H9 (cell line): ENCODE measurements around the gene IFNW1. TPM values are rescaled to one million over a fixed set of nuclear protein-coding genes. Genes with fewer than 3 reads are reported as not detected.

Source experiments
- DNase-seq: peaks from one replicate; pipeline ENCODE4 v3.0.0-alpha.2; 2017
- H2AFZ ChIP-seq: one replicate; pipeline ENCODE4 v1.6.1; 2013; ENCODE audit warnings: mild to moderate bottlenecking, low read length, control low read depth, moderate library complexity
- H2AK5ac ChIP-seq: 2 replicates; pipeline ENCODE4 v1.6.1; 2013; ENCODE audit warnings: low read length, control low read depth, mixed read lengths; ENCODE audit not compliant: insufficient read length
- H2BK120ac ChIP-seq: one replicate; pipeline ENCODE4 v1.6.1; 2013; ENCODE audit warnings: low read depth, mild to moderate bottlenecking, low read length, control low read depth, inconsistent platforms; ENCODE audit not compliant: poor library complexity, severe bottlenecking
- H2BK12ac ChIP-seq: 2 replicates; pipeline ENCODE4 v1.6.1; 2013; ENCODE audit warnings: low read length, control low read depth, mixed read lengths, low read depth; ENCODE audit not compliant: insufficient read length
- H2BK15ac ChIP-seq: 2 replicates; pipeline ENCODE4 v1.6.1; 2013; ENCODE audit warnings: low read depth, low read length, control low read depth
- H2BK20ac ChIP-seq: one replicate; pipeline ENCODE4 v1.6.1; 2013; ENCODE audit warnings: low read depth, mild to moderate bottlenecking, low read length, control low read depth, inconsistent platforms; ENCODE audit not compliant: poor library complexity, severe bottlenecking
- H2BK5ac ChIP-seq: 2 replicates; pipeline ENCODE4 v1.6.1; 2013; ENCODE audit warnings: low read length, control low read depth, mixed read lengths; ENCODE audit not compliant: insufficient read length
- H3K14ac ChIP-seq: 2 replicates; pipeline ENCODE4 v1.6.1; 2013; ENCODE audit warnings: low read length, control low read depth; ENCODE audit not compliant: insufficient read depth
- H3K18ac ChIP-seq: 2 replicates; pipeline ENCODE4 v1.6.1; 2013; ENCODE audit warnings: low read depth, mild to moderate bottlenecking, mixed read lengths, low read length, control low read depth; ENCODE audit not compliant: insufficient read length
- H3K23ac ChIP-seq: 2 replicates; pipeline ENCODE4 v1.6.1; 2013; ENCODE audit warnings: low read length, control low read depth, mixed read lengths, low read depth; ENCODE audit not compliant: insufficient read length
- H3K23me2 ChIP-seq: 2 replicates; pipeline ENCODE4 v1.6.1; 2013; ENCODE audit warnings: low read depth, mild to moderate bottlenecking, mixed read lengths, low read length, control low read depth; ENCODE audit not compliant: insufficient read length, poor library complexity, severe bottlenecking
- H3K27ac ChIP-seq: 2 replicates; pipeline ENCODE4 v1.5.1; 2013; ENCODE audit warnings: low read length, control low read depth, mixed read lengths, low read depth; ENCODE audit not compliant: insufficient read length
- H3K27me3 ChIP-seq: 2 replicates; pipeline ENCODE4 v1.6.1; 2013; ENCODE audit warnings: low read length, control low read depth, inconsistent platforms; ENCODE audit not compliant: insufficient read depth
- H3K4ac ChIP-seq: 2 replicates; pipeline ENCODE4 v1.6.1; 2013; ENCODE audit warnings: low read depth, mild to moderate bottlenecking, control low read depth, inconsistent platforms, low read length, moderate library complexity
- H3K4me1 ChIP-seq: 2 replicates; pipeline ENCODE4 v1.6.1; 2013; ENCODE audit warnings: low read length, control low read depth, inconsistent platforms; ENCODE audit not compliant: insufficient read depth
- H3K4me2 ChIP-seq: 2 replicates; pipeline ENCODE4 v1.6.1; 2013; ENCODE audit warnings: low read length, control low read depth, mixed read lengths; ENCODE audit not compliant: insufficient read length, insufficient read depth
- H3K56ac ChIP-seq: 2 replicates; pipeline ENCODE4 v1.6.1; 2013; ENCODE audit warnings: low read depth, mild to moderate bottlenecking, mixed read lengths, low read length, control low read depth; ENCODE audit not compliant: insufficient read length
- H3K79me1 ChIP-seq: 2 replicates; pipeline ENCODE4 v1.6.1; 2013; ENCODE audit warnings: low read depth, mild to moderate bottlenecking, moderate library complexity, low read length, control low read depth, inconsistent platforms; ENCODE audit not compliant: insufficient read depth, poor library complexity, severe bottlenecking
- H3K79me2 ChIP-seq: 2 replicates; pipeline ENCODE4 v1.6.1; 2013; ENCODE audit warnings: low read length, control low read depth, inconsistent platforms; ENCODE audit not compliant: insufficient read depth
- H3K9ac ChIP-seq: 2 replicates; pipeline ENCODE4 v1.6.1; 2013; ENCODE audit warnings: low read length, control low read depth, mixed read lengths; ENCODE audit not compliant: insufficient read length; ENCODE audit errors: extremely low read depth
- H3K9me3 ChIP-seq: one replicate; pipeline ENCODE4 v1.6.1; 2013; ENCODE audit warnings: low read depth, low read length, inconsistent platforms; ENCODE audit not compliant: control insufficient read depth
- H3T11ph ChIP-seq: one replicate; pipeline ENCODE4 v1.6.1; 2013; ENCODE audit warnings: mild to moderate bottlenecking, low read length, control low read depth, inconsistent platforms
- H4K20me1 ChIP-seq: one replicate; pipeline ENCODE4 v1.6.1; 2013; ENCODE audit not compliant: control insufficient read depth, insufficient read length, insufficient read depth
- H4K5ac ChIP-seq: 2 replicates; pipeline ENCODE4 v1.6.1; 2013; ENCODE audit warnings: low read depth, mild to moderate bottlenecking, mixed read lengths, low read length, control low read depth; ENCODE audit not compliant: insufficient read length
- H4K8ac ChIP-seq: replicated peaks from 2 replicates; pipeline ENCODE4 v1.6.1; 2013; ENCODE audit warnings: low read length, control low read depth, mixed read lengths, low read depth; ENCODE audit not compliant: insufficient read length
- H4K91ac ChIP-seq: 2 replicates; pipeline ENCODE4 v1.6.1; 2013; ENCODE audit warnings: low read depth, mild to moderate bottlenecking, moderate library complexity, mixed read lengths, low read length, control low read depth; ENCODE audit not compliant: insufficient read length
- H3K27ac Mint-ChIP-seq, 3 experiments: 2 replicates in 2 of 3; 3 replicates in 1 of 3; pipeline ENCODE4 v1.8.0; 2020 to 2021; ENCODE audit warnings: mixed read lengths in 3 of 3, mild to moderate bottlenecking in 1 of 3, moderate library complexity in 1 of 3
- H3K27me3 Mint-ChIP-seq: 2 replicates; pipeline ENCODE4 v1.8.0; 2021; ENCODE audit warnings: low read depth, mild to moderate bottlenecking, moderate library complexity, mixed read lengths
- H3K36me3 Mint-ChIP-seq, 3 experiments: 2 replicates in 2 of 3; 3 replicates in 1 of 3; pipeline ENCODE4 v1.8.0; 2020 to 2021; ENCODE audit warnings: low read depth in 3 of 3, mixed read lengths in 3 of 3; ENCODE audit not compliant: insufficient read depth in 1 of 3
- H3K4me1 Mint-ChIP-seq, 2 experiments: 2 replicates each; pipeline ENCODE4 v1.8.0; 2020; ENCODE audit warnings: mixed read lengths in 2 of 2
- H3K4me3 Mint-ChIP-seq, 2 experiments: 2 replicates in 1 of 2; 3 replicates in 1 of 2; pipeline ENCODE4 v1.8.0; 2020 to 2021; ENCODE audit warnings: mild to moderate bottlenecking in 2 of 2, mixed read lengths in 2 of 2, moderate library complexity in 1 of 2
- H3K9me3 Mint-ChIP-seq, 2 experiments: 2 replicates in 1 of 2; 3 replicates in 1 of 2; pipeline ENCODE4 v1.8.0; 2020; ENCODE audit warnings: mild to moderate bottlenecking in 2 of 2, mixed read lengths in 2 of 2, moderate library complexity in 1 of 2
- WGBS: extraction: QIAGEN DNeasy Blood & Tissue Kit; methylation state at CpG from one replicate; pipeline ENCODE4 v1.1.7; 2013; ENCODE audit warnings: missing lambda C conversion rate, low lambda C conversion rate, mixed read lengths; ENCODE audit not compliant: insufficient read length; ENCODE audit errors: extremely low coverage; 5-methylcytosine and 5-hydroxymethylcytosine counted together
- total RNA-seq: library from RNA; stranded (reverse); gene quantifications from 2 replicates; pipeline ENCODE4 v1.2.1, GENCODE V29; 2021
- TF ChIP-seq, protein P1 (sequence below): fragments of 200-600 bp; sonication (generic); conservative IDR thresholded peaks from 3 replicates; pipeline ENCODE4 v1.8.0; 2021; ENCODE audit warnings: antibody characterized with exemption, mild to moderate bottlenecking

The IFNW1 gene
- total RNA-seq, 1 experiment from 2014 or later = not detected

DNA sequence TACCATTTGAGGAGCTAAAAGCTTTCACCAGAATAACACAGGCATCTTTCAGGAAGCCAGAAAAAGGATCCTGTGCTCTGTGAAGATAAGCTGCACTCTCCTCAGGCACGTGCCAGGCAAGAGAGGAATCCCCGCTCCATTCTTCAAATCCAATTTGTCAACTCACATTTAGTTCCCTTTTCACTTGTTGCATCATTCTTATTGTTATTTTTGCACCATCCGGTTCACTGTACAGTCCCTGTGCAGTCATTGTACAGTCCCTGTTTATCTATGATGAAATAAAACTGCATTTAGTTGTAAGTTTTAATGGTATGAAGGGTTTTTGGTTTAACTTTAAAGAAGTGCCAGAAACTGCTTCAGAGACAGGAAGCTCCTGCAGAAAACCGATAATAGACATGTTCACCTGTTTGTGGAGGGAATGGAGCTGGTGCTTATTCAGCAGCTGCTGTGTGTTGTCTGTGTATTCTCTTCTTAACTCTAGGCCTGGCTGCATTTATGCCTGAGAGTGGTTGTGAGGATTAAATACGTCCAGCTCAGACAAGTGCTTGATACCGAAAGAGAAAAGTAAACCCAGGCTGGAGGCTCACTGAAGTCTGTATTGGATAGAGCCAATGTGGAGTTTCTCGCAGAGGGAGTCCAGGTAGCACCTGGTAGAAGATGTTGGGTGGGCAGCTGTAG, 22.4 kb downstream of the IFNW1 start:
- Histone ChIP-seq H3T11ph (no peak overlapping the region), H3K79me2 (no peaks in the 10 kb centered on the region), H2BK20ac (no peak overlapping the region), H3K9ac (no peak overlapping the region), H4K5ac (no peak overlapping the region), H3K23me2 (no peaks in the 10 kb centered on the region), H3K4me2 (no peak overlapping the region), H3K4ac (no peak overlapping the region), H3K4me1 (no peaks in the 10 kb centered on the region), H3K18ac (no peak overlapping the region), H3K27ac (no peak overlapping the region), H3K27me3 (no peaks in the 10 kb centered on the region), H2AFZ (no peak overlapping the region), H3K9me3 (no peaks in the 10 kb centered on the region), H2BK12ac (no peak overlapping the region), H4K91ac (no peak overlapping the region), H2BK120ac (no peak overlapping the region), H2BK5ac (no peak overlapping the region), H4K8ac (no peak overlapping the region), H2AK5ac (no peak overlapping the region), H2BK15ac (no peak overlapping the region), H3K56ac (no peak overlapping the region), H3K23ac (no peak overlapping the region), H3K14ac (no peak overlapping the region), H4K20me1 (no peaks in the 10 kb centered on the region), H3K79me1 (no peaks in the 10 kb centered on the region)
- no peaks in the 10 kb centered on the region for H3K4me1 Mint-ChIP-seq
- no peaks in the 10 kb centered on the region for H3K9me3 Mint-ChIP-seq
- no peak for DNase-seq
- no peak overlapping the region for H3K4me3 Mint-ChIP-seq
- H3K27ac Mint-ChIP-seq = peak overlapping the region in 1 of 3 experiments; percentile 68; a peak in 3 of 7 replicates
- H3K27me3 Mint-ChIP-seq = no peaks in the 10 kb centered on the region; the same call in 1 of the 2 replicates
- H3K36me3 Mint-ChIP-seq = no peaks in the 10 kb centered on the region
- TF ChIP-seq, protein P1, sequence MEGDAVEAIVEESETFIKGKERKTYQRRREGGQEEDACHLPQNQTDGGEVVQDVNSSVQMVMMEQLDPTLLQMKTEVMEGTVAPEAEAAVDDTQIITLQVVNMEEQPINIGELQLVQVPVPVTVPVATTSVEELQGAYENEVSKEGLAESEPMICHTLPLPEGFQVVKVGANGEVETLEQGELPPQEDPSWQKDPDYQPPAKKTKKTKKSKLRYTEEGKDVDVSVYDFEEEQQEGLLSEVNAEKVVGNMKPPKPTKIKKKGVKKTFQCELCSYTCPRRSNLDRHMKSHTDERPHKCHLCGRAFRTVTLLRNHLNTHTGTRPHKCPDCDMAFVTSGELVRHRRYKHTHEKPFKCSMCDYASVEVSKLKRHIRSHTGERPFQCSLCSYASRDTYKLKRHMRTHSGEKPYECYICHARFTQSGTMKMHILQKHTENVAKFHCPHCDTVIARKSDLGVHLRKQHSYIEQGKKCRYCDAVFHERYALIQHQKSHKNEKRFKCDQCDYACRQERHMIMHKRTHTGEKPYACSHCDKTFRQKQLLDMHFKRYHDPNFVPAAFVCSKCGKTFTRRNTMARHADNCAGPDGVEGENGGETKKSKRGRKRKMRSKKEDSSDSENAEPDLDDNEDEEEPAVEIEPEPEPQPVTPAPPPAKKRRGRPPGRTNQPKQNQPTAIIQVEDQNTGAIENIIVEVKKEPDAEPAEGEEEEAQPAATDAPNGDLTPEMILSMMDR = no peak
- no CpG with 5 or more reads among the region's 7 CpGs for WGBS
